HG03097 (cell line): ENCODE data around the gene MROH2A.

Experiments
- ATAC-seq: cut with Tn5 transposase; IDR thresholded peaks from one replicate; pipeline ENCODE4 v1.9.1; 2021; ENCODE audit not compliant: unreplicated experiment, low FRiP score

MROH2A gene

DNA sequence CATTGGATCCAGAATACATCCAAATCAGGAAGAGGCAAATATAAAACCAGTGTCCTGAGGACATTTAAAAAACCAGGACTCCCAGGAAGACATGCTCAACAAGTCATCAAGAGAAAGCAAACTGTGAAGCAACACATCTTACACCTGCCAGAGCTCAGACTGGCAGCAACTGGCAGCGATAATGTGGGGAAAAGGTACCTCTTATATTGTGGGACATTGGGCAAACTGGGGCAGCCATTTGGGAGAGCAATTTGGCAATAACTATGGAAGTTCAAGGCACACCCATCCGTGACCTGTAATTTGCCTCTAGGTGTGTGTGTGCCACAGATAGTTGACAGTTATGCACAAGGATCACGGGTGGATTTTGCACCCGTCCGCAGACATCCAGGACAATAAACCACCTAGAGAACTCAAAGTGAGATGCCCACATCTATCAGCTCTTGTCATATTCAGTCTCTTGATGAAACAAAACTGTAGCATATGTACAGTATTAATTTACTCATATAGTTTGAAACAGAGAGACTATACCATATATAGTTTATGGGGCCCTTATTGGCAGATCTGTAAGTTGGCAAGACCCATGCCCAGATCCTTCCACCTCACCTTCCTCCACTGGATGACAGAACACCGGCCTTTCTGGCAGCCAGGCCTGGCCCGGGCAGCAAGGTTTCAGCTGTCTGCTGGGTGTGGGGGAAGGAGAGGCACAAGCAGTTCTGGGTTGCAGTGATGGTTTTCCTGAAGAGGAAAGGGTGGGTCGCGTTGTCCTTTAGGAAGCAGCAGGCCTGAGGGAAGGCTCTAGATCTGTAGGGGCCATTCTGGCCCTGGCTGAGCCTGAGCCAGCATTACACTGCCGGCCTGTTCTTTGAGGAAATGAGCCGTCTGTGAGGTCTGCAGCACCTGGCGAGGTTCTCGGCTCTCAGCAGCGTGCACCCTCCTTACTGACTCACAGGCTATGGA, 57.4 kb downstream of the MROH2A start:
- ATAC-seq = no peak

DNA sequence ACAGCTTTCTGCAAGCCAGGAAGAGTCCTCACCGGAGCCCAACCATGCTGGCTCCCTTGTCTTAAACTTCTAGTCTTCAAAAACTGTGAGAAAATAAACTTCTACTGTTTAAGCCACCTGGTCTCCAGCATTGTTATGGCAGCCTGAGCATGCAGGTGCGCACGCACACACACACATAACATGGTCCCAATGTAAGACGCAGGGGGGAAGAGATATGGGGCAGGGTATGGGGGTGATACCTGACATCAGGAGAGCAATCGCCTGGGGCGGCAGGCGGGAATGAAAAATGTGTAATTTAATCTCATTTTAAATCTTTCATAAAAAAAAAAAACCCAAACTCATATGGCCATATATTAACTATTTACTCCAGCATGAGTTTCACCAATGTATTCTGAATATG, 58.2 kb downstream of the MROH2A start:
- ATAC-seq = no peak

DNA sequence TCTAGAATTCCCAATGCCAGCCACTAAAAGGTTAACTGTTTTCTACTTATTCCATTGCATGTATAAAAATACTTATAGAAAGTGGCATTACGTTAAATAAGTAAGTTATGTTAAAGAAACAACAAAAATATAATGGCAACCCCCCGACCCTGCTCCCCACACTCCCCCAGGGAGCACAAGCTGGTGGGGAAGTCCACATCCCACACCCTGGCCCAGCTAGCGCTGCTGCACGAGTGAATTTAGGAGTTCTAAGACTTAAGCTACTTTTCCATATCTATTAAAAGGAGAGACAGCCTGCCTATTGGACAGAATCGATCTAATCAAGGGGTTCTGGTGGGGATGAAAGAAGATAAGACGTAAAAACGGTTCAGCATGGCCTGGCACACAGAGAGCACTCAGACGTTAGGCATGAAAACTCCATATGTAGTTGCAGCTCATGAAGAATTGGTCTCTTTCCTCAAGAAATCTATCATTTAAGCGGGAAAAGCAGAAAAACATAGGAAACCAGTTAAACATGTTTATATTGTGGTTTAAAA, 59.6 kb downstream of the MROH2A start:
- no peak for ATAC-seq

DNA sequence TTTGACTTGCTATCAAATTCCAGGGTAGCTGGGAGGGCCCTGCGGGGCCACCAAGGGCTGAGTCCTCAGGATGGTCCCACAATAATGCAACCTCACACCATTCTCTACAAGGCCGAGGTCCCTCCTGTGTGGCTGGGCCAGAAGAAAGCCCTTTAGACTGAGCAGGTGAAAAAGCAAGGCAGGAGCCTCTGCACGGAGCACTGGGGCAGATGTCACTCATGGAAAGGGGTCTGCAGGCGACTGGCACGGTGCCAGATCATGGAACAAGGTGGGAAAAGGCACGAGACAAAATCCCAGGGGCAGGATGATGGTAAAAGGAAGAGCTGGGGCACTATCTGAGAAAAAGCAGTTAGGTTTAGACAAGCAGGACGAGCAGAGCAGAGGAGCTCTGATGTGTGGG, 60.1 kb downstream of the MROH2A start:
- ATAC-seq = no peak

DNA sequence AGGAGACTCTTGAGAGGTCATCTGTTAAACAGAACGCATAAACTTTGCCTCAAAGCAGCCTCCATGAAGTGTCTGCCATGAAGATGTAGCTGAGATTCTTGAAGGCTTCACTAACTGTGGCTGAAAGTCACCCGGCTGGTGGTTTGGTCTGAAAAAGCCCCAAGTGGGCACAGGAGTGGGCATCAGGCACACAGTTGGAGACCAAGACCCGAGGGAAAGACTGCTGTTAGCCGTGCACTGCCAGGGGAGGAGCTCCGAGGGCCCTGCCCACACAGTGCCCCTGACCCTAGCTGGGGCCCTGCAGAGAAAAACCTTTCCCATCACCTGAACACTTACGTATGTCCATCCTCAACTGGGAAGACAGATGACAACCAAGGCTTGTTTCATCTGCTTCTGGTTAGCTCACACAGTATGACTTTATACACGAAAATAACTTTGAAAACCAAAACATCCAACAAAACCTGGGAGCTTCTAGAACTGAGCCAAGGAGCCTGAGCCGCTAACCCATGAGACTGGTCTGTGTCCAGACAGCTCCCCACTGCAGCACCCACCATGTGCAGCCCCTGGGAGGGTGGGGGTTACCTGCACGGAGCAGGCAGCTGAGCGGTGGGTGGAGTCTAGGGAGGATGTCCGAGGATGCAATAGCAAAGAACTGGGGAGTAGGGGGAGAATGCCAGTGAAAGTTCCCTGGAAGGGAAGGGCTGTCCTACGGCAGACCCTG, 60.8 kb downstream of the MROH2A start:
- ATAC-seq = no peak

DNA sequence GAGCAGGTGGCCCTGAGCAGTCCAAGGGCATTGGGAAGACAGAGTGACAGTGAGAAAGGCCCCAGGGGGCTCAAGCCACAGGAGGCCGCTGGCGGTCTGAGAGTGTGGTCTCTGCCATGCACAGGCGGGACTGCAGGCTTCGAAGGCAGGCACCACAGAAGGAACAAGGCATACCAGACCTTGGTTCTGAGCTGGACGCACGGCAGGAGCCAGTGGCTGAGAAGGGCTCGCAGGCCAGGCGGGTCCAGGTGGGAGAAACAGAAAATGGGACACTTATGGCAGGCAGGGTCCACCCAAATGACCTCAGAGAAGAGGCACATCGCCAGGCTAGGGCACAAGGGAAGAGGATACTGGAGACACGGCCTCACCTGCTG, 61.3 kb downstream of the MROH2A start:
- ATAC-seq = no peak

DNA sequence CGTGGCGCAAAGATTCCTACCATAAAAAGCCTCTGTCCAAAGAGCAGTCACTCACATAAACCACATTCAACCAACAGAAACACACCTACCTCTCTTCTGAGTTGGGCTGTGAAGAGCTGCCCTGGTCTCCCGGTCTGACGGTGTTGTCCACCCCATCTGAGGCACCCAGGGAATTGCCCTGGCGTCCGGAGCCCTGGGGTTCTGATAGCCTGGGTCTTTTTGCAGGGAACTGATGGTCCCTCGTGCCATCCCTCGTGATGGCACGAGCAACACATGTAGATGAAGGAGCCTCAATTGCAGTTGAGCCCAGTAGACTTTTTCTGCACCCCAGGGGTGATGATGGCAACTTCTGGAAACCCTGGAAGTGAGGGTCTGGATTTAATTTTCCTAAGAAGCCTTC, 62.4 kb downstream of the MROH2A start:
- no peak for ATAC-seq

DNA sequence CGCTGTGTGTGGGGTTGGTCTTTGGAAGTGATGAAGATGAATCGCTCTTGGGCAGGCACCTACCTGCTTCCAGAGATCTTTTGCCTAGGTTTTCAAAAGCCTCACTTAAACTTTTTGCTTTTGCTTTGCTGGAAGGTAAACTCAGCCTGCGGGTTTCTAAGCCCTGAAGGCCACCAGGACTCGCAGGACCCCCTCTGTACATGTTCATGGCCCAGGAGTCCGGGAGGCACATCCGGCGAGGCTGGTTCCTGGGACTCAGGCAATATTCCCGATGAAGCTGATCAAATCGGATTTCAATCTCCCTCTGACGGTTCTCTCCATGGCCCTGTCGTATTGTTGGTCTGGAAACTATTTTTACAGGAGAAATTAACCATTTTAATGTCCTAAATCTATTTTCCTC, 63.1 kb downstream of the MROH2A start:
- no peak for ATAC-seq

DNA sequence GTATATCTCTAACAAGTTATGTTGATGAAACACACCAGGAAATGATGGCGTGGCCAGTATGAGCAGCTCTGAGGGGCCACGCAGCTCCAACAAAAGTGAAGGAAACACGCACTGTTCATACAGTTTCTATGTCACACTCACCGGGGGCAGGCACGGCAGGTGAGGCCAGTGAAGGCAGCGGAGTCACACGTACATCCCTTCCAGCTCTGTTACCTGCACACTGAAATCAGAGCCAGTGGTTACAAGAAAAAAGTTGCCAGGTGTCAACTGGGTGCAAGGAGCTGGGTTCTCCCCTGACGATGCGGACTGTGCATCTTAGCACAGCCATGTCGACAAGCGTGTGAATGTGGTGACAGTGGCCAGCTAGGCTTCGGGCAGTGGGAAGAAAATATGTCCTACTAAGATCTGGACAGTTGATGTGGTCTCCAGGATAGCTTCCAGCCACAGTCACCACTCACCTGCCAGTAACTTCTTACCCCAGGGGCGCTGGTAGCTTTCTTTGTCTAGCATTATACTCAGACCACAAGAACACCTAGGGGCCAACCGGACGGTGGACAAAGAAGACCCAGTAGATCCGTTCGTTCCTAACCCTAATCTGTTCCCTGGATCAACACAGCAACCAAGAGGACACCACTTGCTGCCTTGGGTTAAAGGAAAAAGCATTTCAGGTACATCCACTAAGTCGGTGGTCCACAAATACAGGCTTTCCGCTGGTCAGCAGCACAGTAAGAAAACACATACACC, 66.1 kb downstream of the MROH2A start:
- no peak for ATAC-seq

DNA sequence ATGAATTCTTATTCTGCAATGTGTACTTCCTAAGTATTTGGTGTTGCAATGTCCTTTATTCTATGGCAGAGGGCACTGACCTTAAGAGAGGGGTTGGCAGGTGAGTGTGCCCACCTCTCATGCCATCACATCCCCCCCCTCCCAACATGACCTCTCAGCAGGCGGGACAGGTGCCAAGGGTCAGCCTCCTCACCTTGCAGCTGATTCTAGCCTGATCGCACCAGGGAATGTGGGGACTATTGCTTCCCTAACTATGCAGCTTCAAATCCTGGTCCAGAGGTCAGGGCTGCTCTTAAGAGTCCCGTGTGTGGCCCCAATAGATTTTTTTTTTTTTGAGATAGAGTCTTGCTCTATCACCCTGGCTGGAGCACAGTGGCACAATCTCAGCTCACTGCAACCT, 66.7 kb downstream of the MROH2A start:
- no peak for ATAC-seq

DNA sequence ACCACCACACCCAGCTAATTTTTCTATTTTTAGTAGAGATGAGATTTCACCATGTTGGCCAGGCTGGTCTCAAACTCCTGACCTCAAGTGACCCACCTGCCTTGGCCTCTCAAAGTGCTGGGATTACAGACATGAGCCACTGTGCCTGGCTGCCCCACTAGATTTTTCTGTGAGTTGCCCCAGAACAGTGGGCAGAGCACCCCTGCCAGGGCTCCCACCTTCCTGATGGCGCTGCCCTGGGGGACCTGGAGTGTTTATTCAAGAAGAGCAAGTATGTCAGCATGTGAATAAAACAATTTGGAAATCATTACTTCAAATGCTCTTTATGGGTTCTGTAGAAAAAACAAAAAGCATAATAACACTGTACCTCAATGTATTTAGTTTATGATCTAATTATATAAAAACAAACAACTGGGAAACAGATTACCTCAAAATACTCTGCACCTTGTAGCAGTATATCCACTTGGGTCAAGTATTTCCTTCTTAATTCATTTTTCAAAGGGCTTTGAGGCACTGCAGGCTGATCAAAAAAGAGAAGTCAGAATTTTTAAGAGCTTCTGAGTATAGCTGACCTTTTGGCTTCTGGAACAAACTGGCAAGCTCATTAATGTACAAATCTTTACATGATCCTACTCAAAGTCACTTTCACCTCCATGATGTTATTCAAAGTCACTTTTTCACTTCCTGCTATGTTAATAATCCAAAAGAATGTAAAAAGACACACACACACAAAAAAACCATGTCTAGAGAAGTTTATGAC, 67.4 kb downstream of the MROH2A start:
- no peak for ATAC-seq

DNA sequence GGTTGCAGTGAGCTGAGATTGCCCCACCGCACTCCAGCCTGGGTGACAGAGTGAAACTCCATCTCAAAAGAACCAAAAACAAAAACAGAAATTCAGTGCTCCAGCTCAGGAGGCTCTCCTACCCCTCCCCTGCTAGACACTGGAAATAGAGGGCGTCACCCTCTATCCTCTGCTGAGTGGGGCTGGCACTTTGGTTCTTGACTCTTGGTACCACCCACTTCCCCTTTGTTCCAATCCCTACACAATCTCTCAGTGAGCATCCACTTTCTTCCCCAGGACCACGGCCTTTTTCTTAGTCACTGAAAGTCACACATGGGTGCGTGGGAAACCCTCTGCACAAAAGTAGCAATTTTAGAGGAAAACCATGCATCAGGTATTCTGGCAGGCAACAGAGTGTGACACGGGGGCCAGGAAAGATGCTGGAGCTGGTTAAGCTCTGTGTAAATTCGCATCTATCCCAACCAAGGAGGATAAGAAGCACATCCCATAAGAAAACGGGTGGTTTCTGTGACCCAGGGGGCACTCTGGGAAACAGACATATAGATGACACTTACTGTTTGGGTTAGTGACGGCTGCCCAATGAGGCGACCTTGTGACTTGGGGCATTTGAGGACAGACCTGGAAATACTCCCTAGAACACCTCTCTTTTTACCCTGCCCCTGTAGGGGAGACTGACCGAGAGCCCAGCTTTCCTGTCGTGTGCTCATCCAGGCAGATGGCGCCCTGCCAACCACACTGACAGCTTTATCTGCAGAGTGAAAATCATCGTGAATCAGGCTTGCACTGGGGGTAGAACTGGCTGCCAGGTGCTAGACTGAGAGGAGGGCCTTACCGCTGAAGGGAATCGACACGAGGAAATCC, 68.5 kb downstream of the MROH2A start:
- no peak for ATAC-seq

DNA sequence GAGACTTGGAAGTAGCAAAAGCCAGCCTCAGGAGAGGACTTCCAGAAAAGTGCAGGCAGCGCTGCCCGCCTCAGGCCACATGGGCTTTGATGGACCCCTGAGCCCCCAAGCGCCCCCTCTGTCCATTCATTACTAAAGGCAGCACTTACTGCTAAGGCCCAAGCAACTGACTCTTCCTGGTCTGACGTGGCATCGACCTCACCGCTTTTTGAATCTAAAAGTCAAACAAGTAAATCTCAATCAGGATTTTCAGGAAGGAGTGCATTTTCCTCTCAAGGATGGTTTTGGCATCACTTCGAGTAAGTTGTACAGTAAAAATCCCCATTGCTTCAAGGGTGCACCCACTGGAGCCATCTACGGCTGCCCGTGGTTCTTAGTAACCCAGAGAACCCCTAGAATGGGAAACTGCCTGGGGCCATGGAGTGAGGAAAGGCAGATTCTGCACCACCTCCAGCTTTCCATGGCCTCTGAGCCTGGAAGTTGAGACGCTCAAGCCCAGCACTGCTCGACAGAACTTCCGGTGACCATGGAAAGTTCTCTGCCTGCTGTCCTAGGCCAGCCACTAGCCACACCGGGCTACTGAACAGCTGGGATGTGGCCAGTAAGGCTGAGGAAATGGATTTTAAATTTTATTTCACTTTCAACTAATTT, 69.2 kb downstream of the MROH2A start:
- no peak for ATAC-seq

DNA sequence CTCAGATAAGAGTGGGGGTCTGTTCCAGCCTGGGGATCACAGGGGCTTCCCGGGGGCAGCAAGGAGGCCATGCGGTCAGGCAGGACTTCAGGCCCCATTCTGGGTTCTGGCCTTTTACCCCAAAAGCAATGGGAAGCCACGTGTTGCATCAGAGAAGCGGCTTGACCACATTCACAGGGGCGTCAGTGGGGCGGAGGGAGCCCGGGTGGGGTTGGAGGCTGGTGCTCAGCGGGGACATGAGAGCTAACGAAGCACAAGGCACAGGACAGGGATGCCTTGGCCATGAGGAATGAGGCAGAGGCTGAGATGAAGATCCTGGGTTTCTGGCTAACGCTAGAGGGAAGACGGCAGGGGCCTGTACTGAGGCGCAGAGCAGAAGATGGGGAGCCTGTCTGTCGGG, 70.1 kb downstream of the MROH2A start:
- ATAC-seq = no peak

DNA sequence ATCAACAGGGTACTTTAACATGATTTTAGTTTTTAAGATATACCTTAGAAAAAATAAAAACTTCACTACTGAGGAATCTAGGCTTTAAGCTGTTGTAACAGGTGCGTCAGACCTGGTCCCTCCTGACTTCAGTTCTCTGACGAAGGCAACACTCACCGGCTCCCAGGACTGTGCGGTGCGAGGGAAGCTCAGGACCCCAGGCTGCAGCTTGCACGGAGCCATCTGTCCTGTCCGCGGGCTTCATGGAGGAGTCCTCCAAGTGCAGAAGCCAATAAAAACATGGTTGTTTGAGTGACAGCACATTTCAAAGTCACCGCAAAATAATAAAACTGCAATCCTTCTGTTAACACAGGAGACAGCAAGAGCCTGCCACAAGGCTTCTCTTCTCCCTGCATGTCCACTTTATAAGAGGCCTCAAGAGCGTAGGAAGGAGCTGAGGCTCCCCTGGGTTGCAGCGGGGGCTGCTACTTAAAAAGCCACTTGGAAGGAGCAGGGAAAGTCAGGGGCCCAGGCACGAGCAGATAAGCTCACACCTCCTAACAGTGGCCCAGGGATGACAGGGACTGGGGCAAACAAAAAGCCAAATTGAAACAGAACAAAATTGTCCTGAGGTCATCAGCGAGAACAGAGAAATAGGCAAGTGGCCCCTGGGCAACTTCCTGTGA, 71.6 kb downstream of the MROH2A start:
- ATAC-seq = no peak

DNA sequence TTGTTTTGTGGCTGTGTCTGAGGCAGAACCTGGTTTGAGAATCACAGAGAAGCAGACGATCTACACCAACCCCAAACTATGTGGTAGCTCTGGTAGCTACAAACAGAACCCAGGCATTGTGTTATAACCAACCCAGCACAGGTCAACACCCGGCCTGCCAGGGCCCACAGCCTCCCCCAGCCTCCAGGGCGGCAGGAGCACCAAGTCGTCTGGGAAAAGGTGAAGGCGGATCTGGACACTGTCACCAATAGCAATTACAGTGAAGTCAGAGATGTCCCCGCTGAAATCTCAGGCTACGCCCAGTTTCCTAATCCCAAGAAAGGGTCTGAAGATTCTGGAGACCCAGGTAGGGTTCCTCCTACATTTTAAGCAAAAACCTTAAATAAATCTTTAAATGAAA, 72.6 kb downstream of the MROH2A start:
- no peak for ATAC-seq

DNA sequence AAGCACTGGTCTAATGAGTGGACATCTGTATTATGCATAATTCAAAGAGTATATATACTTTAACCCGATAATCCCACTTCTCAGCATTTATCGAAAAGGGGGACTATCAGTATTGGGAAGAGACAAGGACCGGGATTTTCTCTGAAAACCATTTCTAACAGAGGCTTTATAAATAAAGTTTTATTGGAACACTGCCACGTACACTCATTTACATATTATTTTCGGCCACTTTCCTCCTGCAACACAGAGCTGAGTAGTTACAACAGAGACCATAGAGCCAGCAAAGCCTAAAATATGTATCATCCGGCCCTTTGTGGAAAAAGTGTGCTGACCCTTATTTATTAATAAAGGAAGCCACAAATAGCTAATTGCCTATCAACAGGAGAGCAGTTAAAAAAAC, 73.0 kb downstream of the MROH2A start:
- no peak for ATAC-seq

DNA sequence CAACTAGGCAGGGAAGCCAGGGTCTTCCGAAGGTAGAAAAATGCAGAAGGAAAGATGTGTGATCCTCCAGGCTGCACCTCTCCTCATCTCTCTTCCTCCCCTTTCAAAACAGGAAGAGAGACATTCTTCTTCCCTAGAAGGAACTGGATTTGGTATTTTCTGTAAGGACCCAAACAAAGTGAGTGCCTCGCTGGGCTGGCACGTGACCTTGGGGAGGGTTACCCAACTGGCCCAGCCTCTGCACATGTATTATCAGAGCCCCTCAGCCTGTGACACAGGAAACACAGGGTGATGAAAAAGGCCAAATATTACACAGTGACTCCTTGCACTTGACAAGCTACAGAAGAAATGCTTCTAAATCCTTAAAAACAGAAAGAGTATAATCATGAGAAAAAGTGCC, 73.9 kb downstream of the MROH2A start:
- no peak for ATAC-seq
